AG04450 (cell line): Measurements from ENCODE around the gene CALY. TPM values are rescaled to one million over a fixed set of nuclear protein-coding genes. Genes with fewer than 3 reads are reported as not detected.

Source experiments
- CTCF ChIA-PET: fragments of 300-600, 350-600 bp; formaldehyde crosslinking; extraction: SDS; loops from one replicate; lab custom pipeline; 2022; ENCODE audit warnings: antibody characterized with exemption, inconsistent platforms; lab: Charles Lee
- POLR2A ChIA-PET: fragments of 350-600 bp; formaldehyde crosslinking; extraction: SDS; loops from one replicate; lab custom pipeline; 2021; ENCODE audit warnings: antibody characterized with exemption, inconsistent platforms; lab: Yijun Ruan, JAX
- DNase-seq: peaks from one replicate; pipeline ENCODE4 v3.0.0-alpha.2; 2011; ENCODE audit warnings: low read depth, low spot score
- H3K27ac ChIP-seq: one replicate; pipeline ENCODE4 v1.5.1; 2012; ENCODE audit warnings: low read depth, low read length, control low read depth
- H3K27me3 ChIP-seq: one replicate; pipeline ENCODE4 v1.6.0; 2012; ENCODE audit warnings: low read length; ENCODE audit not compliant: control insufficient read depth, insufficient read depth
- H3K4me3 ChIP-seq: 2 replicates; pipeline ENCODE4 v1.5.1; 2011; ENCODE audit warnings: mild to moderate bottlenecking, low read depth, low read length, control low read depth
- H3K9me3 ChIP-seq: 2 replicates; pipeline ENCODE4 v1.5.1; 2012; ENCODE audit warnings: low read length; ENCODE audit not compliant: control insufficient read depth, insufficient read depth
- CTCF ChIP-seq: IDR thresholded peaks from 2 replicates; pipeline ENCODE4 v1.5.1; 2011; ENCODE audit warnings: low read depth, low read length, control low read depth, inconsistent platforms
- polyA plus RNA-seq: library from polyadenylated mRNA; depleted of rRNA; stranded (reverse); fragments of >200 nt; gene quantifications from 2 replicates; pipeline ENCODE4 v1.2.3, GENCODE V29; 2011

Gene CALY
- polyA plus RNA-seq, 1 experiment, result 0.16 TPM

- no peak for TF ChIP-seq CTCF
- Histone ChIP-seq H3K4me3 (no peak overlapping the region), H3K27me3 (no peaks in the 10 kb centered on the region), H3K27ac (no peak overlapping the region), H3K9me3 (peaks cover 7% of the 10 kb centered on the region; the same call in 1 of the 2 replicates)
- DNase-seq, result no peak
- CTCF ChIA-PET, result interaction anchor here (1.3 to 1.5 kb wide), 2 partner anchors 21 to 23 kb away, joined by 3 read pairs; no protein-coding TSS in a partner anchor
- POLR2A ChIA-PET, result no interaction called here
Observed at GRCh38 chr10:133306097-133306476, 30.6 kb downstream of the CALY start.

- ChIA-PET CTCF (interaction anchor here (1.2 to 1.6 kb wide), 2 partner anchors 11 to 26 kb away, joined by 3 to 7 read pairs; no protein-coding TSS in a partner anchor), POLR2A (no interaction called here)
- TF ChIP-seq CTCF, result no peak
- Histone ChIP-seq H3K27ac (no peak overlapping the region), H3K27me3 (no peaks in the 10 kb centered on the region), H3K4me3 (no peak overlapping the region), H3K9me3 (no peaks in the 10 kb centered on the region; the same call in 1 of the 2 replicates)
- no peak for DNase-seq
Observed at GRCh38 chr10:133303206-133303605, 33.5 kb downstream of the CALY start.

- Histone ChIP-seq H3K4me3 (no peak overlapping the region), H3K9me3 (no peaks in the 10 kb centered on the region; the same call in 1 of the 2 replicates), H3K27ac (no peak overlapping the region), H3K27me3 (no peaks in the 10 kb centered on the region)
- no peak for TF ChIP-seq CTCF
- POLR2A ChIA-PET, result no interaction called here
- CTCF ChIA-PET, result interaction anchor here (1.6 kb wide), 1 partner anchor 27 kb away, joined by 7 read pairs; no protein-coding TSS in a partner anchor
- no peak for DNase-seq
Observed at GRCh38 chr10:133302230-133302629, 34.5 kb downstream of the CALY start.

GRCh38 chr10:133299738-133300137 is 37.0 kb downstream of the CALY start:
- no peak for TF ChIP-seq CTCF
- CTCF ChIA-PET, result interaction anchor here (0.7 to 1.9 kb wide), 3 partner anchors 8 to 707 kb away, joined by 3 to 8 read pairs (median 6); no protein-coding TSS in a partner anchor

GRCh38 chr10:133299224-133299623 is 37.5 kb downstream of the CALY start:
- ChIA-PET POLR2A (no interaction called here), CTCF (interaction anchor here (0.7 to 1.9 kb wide), 3 partner anchors 9 to 706 kb away, joined by 3 to 8 read pairs (median 6); no protein-coding TSS in a partner anchor)
- DNase-seq, result no peak
- TF ChIP-seq CTCF, result no peak
- no peaks in the 10 kb centered on the region; the same call in 1 of the 2 replicates for H3K9me3 ChIP-seq
- no peak overlapping the region for H3K27ac ChIP-seq
- H3K4me3 ChIP-seq, result no peak overlapping the region
- H3K27me3 ChIP-seq, result no peaks in the 10 kb centered on the region

More at GRCh38 chr10:133299738-133300137, 37.0 kb downstream of the CALY start:
- POLR2A ChIA-PET, result no interaction called here
- no peak overlapping the region for H3K4me3 ChIP-seq
- H3K9me3 ChIP-seq, result no peaks in the 10 kb centered on the region; the same call in 1 of the 2 replicates
- no peak for DNase-seq
- no peaks in the 10 kb centered on the region for H3K27me3 ChIP-seq
- no peak overlapping the region for H3K27ac ChIP-seq
